ENCODE results near the gene AGK.

The AGK gene, protein sequence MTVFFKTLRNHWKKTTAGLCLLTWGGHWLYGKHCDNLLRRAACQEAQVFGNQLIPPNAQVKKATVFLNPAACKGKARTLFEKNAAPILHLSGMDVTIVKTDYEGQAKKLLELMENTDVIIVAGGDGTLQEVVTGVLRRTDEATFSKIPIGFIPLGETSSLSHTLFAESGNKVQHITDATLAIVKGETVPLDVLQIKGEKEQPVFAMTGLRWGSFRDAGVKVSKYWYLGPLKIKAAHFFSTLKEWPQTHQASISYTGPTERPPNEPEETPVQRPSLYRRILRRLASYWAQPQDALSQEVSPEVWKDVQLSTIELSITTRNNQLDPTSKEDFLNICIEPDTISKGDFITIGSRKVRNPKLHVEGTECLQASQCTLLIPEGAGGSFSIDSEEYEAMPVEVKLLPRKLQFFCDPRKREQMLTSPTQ
- 22.8 to 26.1 (median 24.2) reads per million in 3 donors for total RNA-seq

DNA sequence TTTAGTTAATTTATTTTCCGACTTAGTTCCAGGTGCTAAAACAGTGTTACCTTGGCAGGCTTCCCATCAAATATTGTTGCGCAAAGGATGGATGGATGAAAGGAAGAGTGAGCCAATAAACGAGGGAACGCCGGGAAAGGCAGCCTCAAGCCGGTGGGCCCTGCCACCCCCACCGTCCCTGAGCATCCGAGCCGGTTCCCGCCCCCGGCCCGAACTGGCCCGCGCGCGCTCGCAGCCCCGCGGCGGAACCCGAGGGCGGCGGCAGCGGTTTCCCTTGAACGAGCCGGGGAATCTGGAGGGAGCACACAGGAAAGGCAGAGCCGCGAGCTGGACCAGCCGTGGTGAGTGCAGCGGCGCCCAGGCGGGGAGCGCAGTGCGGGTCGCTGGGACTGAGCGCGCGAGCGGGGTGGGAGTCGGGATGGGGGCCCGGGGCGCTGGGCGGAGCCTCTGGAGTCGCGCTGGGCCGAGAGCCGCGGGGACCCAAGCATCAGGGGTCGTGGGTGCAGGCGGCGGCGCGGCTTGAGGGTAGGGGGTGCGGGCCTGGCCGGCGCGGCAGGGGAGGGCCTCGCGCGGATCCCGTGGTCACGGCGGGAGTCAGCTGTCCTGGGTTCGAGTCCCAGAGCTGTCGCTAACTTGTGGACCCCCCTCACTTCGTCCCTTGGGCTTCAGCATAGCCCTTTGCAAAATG, at the start of gene AGK:
Gene AGK (plus strand): TSS at position 317 of the 688 bp plus-strand sequence. CDS start 4,057 bp downstream, outside the sequence.
- Histone ChIP-seq H3K9me3 (ENCODE audit: control insufficient read depth, low read length) (no peaks in the 10 kb centered on the region), H3K27me3 (replicated peaks; ENCODE audit: control insufficient read depth, insufficient read depth, low read length, poor library complexity, severe bottlenecking) (no peaks in the 10 kb centered on the region), H3K36me3 (ENCODE audit: control insufficient read depth, insufficient read depth, low read length) (peaks cover 3% of the 10 kb centered on the region), H3K4me1 (ENCODE audit: control insufficient read depth, insufficient read depth, low read length, poor library complexity, severe bottlenecking) (peaks cover 15% of the 10 kb centered on the region), H3K4me3 (ENCODE audit: insufficient read depth, low read depth, low read length, poor library complexity, severe bottlenecking) (peak within 1 kb of the TSS; percentile 83), H3K27ac (ENCODE audit: insufficient read depth, low read length, poor library complexity, severe bottlenecking) (peak within 1 kb of the TSS; percentile 2)
- peak; percentile 39 to 52 (median 40) for DNase-seq

DNA sequence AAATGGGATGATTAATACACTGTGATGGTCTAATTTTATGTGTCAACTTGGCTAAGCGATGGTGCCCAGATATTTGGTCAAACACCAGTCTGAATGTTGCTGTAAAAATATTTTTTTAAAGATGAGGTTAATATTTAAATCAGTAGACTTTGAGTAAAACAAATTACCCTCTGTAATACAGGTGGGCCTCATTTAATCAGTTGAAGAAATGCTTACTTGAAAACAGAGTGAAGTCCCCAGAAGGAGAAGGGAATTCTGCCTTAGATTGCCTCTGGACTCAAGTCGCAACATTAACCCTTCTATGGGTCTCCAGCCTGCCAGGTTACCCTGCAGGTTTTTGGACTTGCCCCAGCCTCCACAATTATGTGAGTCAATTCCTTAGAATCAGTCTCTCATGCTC, 49.8 kb upstream of the AGK start:
- H3K4me1 ChIP-seq (ENCODE audit: control insufficient read depth, insufficient read depth, low read length, poor library complexity, severe bottlenecking) = no peaks in the 10 kb centered on the region
- H3K9me3 ChIP-seq (ENCODE audit: control insufficient read depth, low read length) = no peaks in the 10 kb centered on the region
- no peaks in the 10 kb centered on the region for H3K36me3 ChIP-seq (ENCODE audit: control insufficient read depth, insufficient read depth, low read length)
- H3K4me3 ChIP-seq (ENCODE audit: insufficient read depth, low read depth, low read length, poor library complexity, severe bottlenecking) = no peak overlapping the region
- no peak overlapping the region for H3K27ac ChIP-seq (ENCODE audit: insufficient read depth, low read length, poor library complexity, severe bottlenecking)
- DNase-seq = no peak
- H3K27me3 ChIP-seq (replicated peaks; ENCODE audit: control insufficient read depth, insufficient read depth, low read length, poor library complexity, severe bottlenecking) = no peaks in the 10 kb centered on the region

DNA sequence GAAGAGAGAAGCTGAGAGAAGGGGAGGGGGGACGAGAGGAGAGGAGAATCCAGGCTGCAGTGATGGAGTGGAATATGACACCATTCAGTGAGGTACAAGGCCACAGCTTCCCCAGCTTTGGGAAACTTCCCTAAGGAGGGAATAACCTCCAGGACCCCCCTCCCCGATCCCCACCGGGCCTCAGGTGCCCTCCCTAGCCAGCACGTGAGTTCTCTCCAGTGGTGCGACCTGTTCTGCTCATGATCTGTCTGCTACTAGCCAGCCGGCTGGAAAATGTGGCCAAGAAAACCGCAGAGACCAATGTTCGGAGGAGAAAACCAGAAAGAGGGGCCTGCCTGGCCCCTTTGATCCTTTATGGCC, 39.9 kb upstream of the AGK start:
- Histone ChIP-seq H3K27ac (ENCODE audit: insufficient read depth, low read length, poor library complexity, severe bottlenecking) (no peak overlapping the region), H3K4me3 (ENCODE audit: insufficient read depth, low read depth, low read length, poor library complexity, severe bottlenecking) (no peak overlapping the region)
- DNase-seq = no peak

GRCh38 chr7:141511676-141512396, 39.4 kb upstream of the AGK start:
- DNase-seq = no peak
- no peaks in the 10 kb centered on the region for H3K9me3 ChIP-seq (ENCODE audit: control insufficient read depth, low read length)
- peaks cover 16% of the 10 kb centered on the region for H3K27me3 ChIP-seq (replicated peaks; ENCODE audit: control insufficient read depth, insufficient read depth, low read length, poor library complexity, severe bottlenecking)
- H3K4me1 ChIP-seq (ENCODE audit: control insufficient read depth, insufficient read depth, low read length, poor library complexity, severe bottlenecking) = peaks cover 12% of the 10 kb centered on the region
- no peaks in the 10 kb centered on the region for H3K36me3 ChIP-seq (ENCODE audit: control insufficient read depth, insufficient read depth, low read length)
- no peak overlapping the region for H3K27ac ChIP-seq (ENCODE audit: insufficient read depth, low read length, poor library complexity, severe bottlenecking)
- peak overlapping the region; percentile 32 for H3K4me3 ChIP-seq (ENCODE audit: insufficient read depth, low read depth, low read length, poor library complexity, severe bottlenecking)

More for the DNA sequence above, 39.9 kb upstream of the AGK start:
- H3K9me3 ChIP-seq (ENCODE audit: control insufficient read depth, low read length) = no peaks in the 10 kb centered on the region
- H3K36me3 ChIP-seq (ENCODE audit: control insufficient read depth, insufficient read depth, low read length) = no peaks in the 10 kb centered on the region
- H3K27me3 ChIP-seq (replicated peaks; ENCODE audit: control insufficient read depth, insufficient read depth, low read length, poor library complexity, severe bottlenecking) = peaks cover 16% of the 10 kb centered on the region
- peaks cover 12% of the 10 kb centered on the region for H3K4me1 ChIP-seq (ENCODE audit: control insufficient read depth, insufficient read depth, low read length, poor library complexity, severe bottlenecking)

- Histone ChIP-seq H3K27ac (ENCODE audit: insufficient read depth, low read length, poor library complexity, severe bottlenecking) (no peak overlapping the region), H3K36me3 (ENCODE audit: control insufficient read depth, insufficient read depth, low read length) (no peaks in the 10 kb centered on the region), H3K4me1 (ENCODE audit: control insufficient read depth, insufficient read depth, low read length, poor library complexity, severe bottlenecking) (peaks cover 12% of the 10 kb centered on the region), H3K9me3 (ENCODE audit: control insufficient read depth, low read length) (no peaks in the 10 kb centered on the region), H3K27me3 (replicated peaks; ENCODE audit: control insufficient read depth, insufficient read depth, low read length, poor library complexity, severe bottlenecking) (peaks cover 16% of the 10 kb centered on the region), H3K4me3 (ENCODE audit: insufficient read depth, low read depth, low read length, poor library complexity, severe bottlenecking) (no peak overlapping the region)
- no peak for DNase-seq
Measured at GRCh38 chr7:141512597-141512996, 38.6 kb upstream of the AGK start.

DNA sequence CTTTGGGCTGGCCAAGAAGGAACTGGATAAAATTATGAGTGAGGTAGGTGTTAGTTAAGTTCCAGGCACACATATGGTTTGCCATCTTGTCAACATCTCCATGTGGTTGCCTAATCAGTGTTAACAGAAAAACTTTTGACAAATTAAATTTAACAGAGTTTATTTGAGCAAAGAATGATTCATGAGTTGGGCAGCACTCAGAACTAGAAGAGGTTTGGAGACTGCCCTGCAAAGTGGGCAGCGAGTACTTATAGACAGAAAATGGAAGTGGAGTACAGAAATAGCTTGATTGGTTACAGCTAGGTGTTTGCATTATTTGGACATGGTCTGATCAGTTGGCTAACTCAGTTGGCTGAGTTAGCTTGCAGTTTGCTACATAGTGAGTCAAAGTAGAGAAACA, 37.5 kb upstream of the AGK start:
- Histone ChIP-seq H3K9me3 (ENCODE audit: control insufficient read depth, low read length) (no peaks in the 10 kb centered on the region), H3K36me3 (ENCODE audit: control insufficient read depth, insufficient read depth, low read length) (no peaks in the 10 kb centered on the region), H3K4me1 (ENCODE audit: control insufficient read depth, insufficient read depth, low read length, poor library complexity, severe bottlenecking) (peaks cover 12% of the 10 kb centered on the region), H3K27ac (ENCODE audit: insufficient read depth, low read length, poor library complexity, severe bottlenecking) (no peak overlapping the region), H3K4me3 (ENCODE audit: insufficient read depth, low read depth, low read length, poor library complexity, severe bottlenecking) (no peak overlapping the region), H3K27me3 (replicated peaks; ENCODE audit: control insufficient read depth, insufficient read depth, low read length, poor library complexity, severe bottlenecking) (peaks cover 16% of the 10 kb centered on the region)
- DNase-seq = no peak

GRCh38 chr7:141515941-141516340, 35.3 kb upstream of the AGK start:
- H3K36me3 ChIP-seq (ENCODE audit: control insufficient read depth, insufficient read depth, low read length) = no peaks in the 10 kb centered on the region
- no peak for DNase-seq
- peaks cover 12% of the 10 kb centered on the region for H3K27me3 ChIP-seq (replicated peaks; ENCODE audit: control insufficient read depth, insufficient read depth, low read length, poor library complexity, severe bottlenecking)
- no peak overlapping the region for H3K4me3 ChIP-seq (ENCODE audit: insufficient read depth, low read depth, low read length, poor library complexity, severe bottlenecking)
- no peak overlapping the region for H3K27ac ChIP-seq (ENCODE audit: insufficient read depth, low read length, poor library complexity, severe bottlenecking)
- peaks cover 12% of the 10 kb centered on the region for H3K4me1 ChIP-seq (ENCODE audit: control insufficient read depth, insufficient read depth, low read length, poor library complexity, severe bottlenecking)
- H3K9me3 ChIP-seq (ENCODE audit: control insufficient read depth, low read length) = no peaks in the 10 kb centered on the region

- Histone ChIP-seq H3K27me3 (replicated peaks; ENCODE audit: control insufficient read depth, insufficient read depth, low read length, poor library complexity, severe bottlenecking) (no peaks in the 10 kb centered on the region), H3K4me3 (ENCODE audit: insufficient read depth, low read depth, low read length, poor library complexity, severe bottlenecking) (no peak overlapping the region), H3K27ac (ENCODE audit: insufficient read depth, low read length, poor library complexity, severe bottlenecking) (no peak overlapping the region), H3K36me3 (ENCODE audit: control insufficient read depth, insufficient read depth, low read length) (no peaks in the 10 kb centered on the region), H3K9me3 (ENCODE audit: control insufficient read depth, low read length) (no peaks in the 10 kb centered on the region), H3K4me1 (ENCODE audit: control insufficient read depth, insufficient read depth, low read length, poor library complexity, severe bottlenecking) (no peaks in the 10 kb centered on the region)
- DNase-seq = no peak
Measured at GRCh38 chr7:141519623-141520022, 31.6 kb upstream of the AGK start.

DNA sequence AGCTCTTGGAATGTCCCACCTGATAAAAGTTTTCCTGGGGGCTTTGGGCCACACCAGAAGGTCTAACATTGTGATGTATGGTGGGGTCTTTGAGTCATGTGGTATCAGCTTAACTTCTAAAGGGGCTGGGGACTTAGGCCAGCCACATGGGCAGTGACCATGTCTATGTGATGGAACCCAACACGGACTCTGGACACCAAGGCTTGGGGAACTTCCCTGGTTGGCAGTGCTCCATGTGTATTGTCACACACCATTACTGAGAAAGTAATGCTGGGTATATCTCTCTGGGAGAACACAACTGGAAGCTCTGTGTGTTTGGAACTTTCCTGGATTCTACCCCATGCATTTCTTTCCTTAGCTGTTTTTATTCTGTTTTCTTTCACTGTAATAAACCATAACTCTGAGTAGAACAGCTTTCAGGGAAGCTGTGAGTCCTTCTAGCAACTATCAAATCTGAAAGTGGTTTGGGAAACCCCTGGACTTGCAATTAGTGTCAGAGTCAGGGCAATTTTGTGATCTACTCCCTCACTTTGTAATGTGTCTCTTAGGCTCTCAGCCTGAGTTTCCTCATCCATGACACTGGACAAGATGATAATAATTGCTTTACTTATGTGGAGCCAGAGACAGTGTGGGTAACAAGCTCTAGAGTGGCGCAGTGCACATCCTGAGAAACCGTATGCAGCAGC, 28.4 kb upstream of the AGK start:
- H3K36me3 ChIP-seq (ENCODE audit: control insufficient read depth, insufficient read depth, low read length) = no peaks in the 10 kb centered on the region
- H3K27ac ChIP-seq (ENCODE audit: insufficient read depth, low read length, poor library complexity, severe bottlenecking) = no peak overlapping the region
- no peaks in the 10 kb centered on the region for H3K4me1 ChIP-seq (ENCODE audit: control insufficient read depth, insufficient read depth, low read length, poor library complexity, severe bottlenecking)
- H3K27me3 ChIP-seq (replicated peaks; ENCODE audit: control insufficient read depth, insufficient read depth, low read length, poor library complexity, severe bottlenecking) = no peaks in the 10 kb centered on the region
- H3K4me3 ChIP-seq (ENCODE audit: insufficient read depth, low read depth, low read length, poor library complexity, severe bottlenecking) = no peak overlapping the region
- H3K9me3 ChIP-seq (ENCODE audit: control insufficient read depth, low read length) = no peaks in the 10 kb centered on the region
- DNase-seq = no peak

Measured in effector memory CD4-positive, alpha-beta T cell (primary cell).